ENCODE results near the gene MACF1. TPM values are rescaled to one million over a fixed set of nuclear protein-coding genes. Genes with fewer than 3 reads are reported as not detected.

MACF1 gene
- total and polyA plus RNA-seq, 2 donors (not counting 1 experiment from before 2014, with no cell fraction given): 64.1 to 159 TPM

DNA sequence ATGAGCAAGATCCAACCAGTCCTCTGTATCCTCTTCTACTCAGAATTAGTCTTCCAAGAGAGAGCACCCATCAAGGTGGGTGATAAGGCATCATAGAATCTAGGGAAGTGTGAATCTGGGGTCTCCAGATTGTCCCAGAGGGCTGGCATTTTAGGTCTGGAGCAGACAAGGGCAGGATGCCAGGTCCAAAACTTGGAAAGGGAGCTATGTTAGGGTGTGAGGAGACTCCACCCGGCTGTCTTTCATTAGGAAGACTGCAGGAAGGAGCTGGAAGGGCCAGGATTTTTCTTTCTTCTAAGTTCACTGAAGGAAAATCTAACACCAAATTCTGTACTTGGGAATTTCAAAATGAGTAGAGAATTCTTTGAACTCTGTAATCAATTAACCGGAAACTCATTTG is 200.9 kb downstream of the MACF1 start:
- no CpG with 5 or more reads among the region's 2 CpGs for WGBS (ENCODE audit: insufficient coverage)
- Mint-ChIP-seq H3K27me3 (no peaks in the 10 kb centered on the region), H3K9me3 (ENCODE audit: insufficient read depth) (no peaks in the 10 kb centered on the region), H3K4me3 (no peak overlapping the region), H3K4me1 (peaks cover 25% of the 10 kb centered on the region), H3K27ac (no peak overlapping the region)
- Histone ChIP-seq H3K4me3 (ENCODE audit: control extremely low read depth in 1 of 5, extremely low read depth in 1 of 5, insufficient read depth in 1 of 5, low read depth in 2 of 5, low read length in 4 of 5) (no peak overlapping the region), H3K4me2 (replicated peaks; ENCODE audit: low read depth, low read length, poor library complexity, severe bottlenecking) (no peak overlapping the region), H3K4me1 (ENCODE audit: control insufficient read depth in 2 of 2, insufficient read depth in 2 of 2, low read length in 2 of 2) (peaks cover 16 to 19% of the 10 kb centered on the region in 2 donors), H3K79me2 (ENCODE audit: control insufficient read depth, insufficient read depth, low read length) (peaks cover 63% of the 10 kb centered on the region), H4K20me1 (ENCODE audit: control insufficient read depth, insufficient read depth, low read length, poor library complexity, severe bottlenecking) (peaks cover 79% of the 10 kb centered on the region), H2AFZ (ENCODE audit: insufficient read depth, low read depth, low read length, poor library complexity, severe bottlenecking) (no peak overlapping the region), H3K27me3 (replicated peaks in 1 of 4; ENCODE audit: control extremely low read depth in 1 of 4, control insufficient read depth in 3 of 4, insufficient read depth in 4 of 4, low read length in 3 of 4) (no peaks in the 10 kb centered on the region), H3K9me3 (ENCODE audit: control extremely low read depth in 1 of 3, control insufficient read depth in 2 of 3, insufficient read depth in 1 of 3, low read length in 2 of 3) (no peaks in the 10 kb centered on the region), H3K27ac (ENCODE audit: low read length in 2 of 2) (no peak overlapping the region), H3K9ac (ENCODE audit: low read length) (no peak overlapping the region), H3K36me3 (replicated peaks in 1 of 2; ENCODE audit: control extremely low read depth in 1 of 2, control insufficient read depth in 1 of 2, extremely low read depth in 1 of 2, insufficient read depth in 2 of 2, low read length in 1 of 2) (peaks cover 0 to 11% of the 10 kb centered on the region in 2 experiments)
- intact Hi-C loops (cut with micrococcal nuclease): loop anchor here (5.0 kb wide), 2 partner anchors 122 to 208 kb away; no protein-coding TSS in a partner anchor
- ATAC-seq (ENCODE audit: low read depth) (no peak), DNase-seq (no peak)
- no peak for TF ChIP-seq EZH2 (IDR thresholded peaks at IDR 0.05; ENCODE audit: borderline replicate concordance, insufficient read depth, low read depth, low read length, poor library complexity, severe bottlenecking)
- TF ChIP-seq CTCF (IDR thresholded peaks at IDR 0.05): no peak
- CTCF ChIA-PET: interaction anchor here (1.3 to 2.5 kb wide), 2 partner anchors 9 to 12 kb away, joined by 4 to 6 read pairs; no protein-coding TSS in a partner anchor
- POLR2A ChIA-PET: no interaction called here

- DNase-seq (no peak), ATAC-seq (ENCODE audit: low read depth) (no peak)
- Mint-ChIP-seq H3K4me1 (peaks cover 30% of the 10 kb centered on the region), H3K27ac (no peak overlapping the region), H3K4me3 (no peak overlapping the region), H3K9me3 (ENCODE audit: insufficient read depth) (no peaks in the 10 kb centered on the region), H3K27me3 (no peaks in the 10 kb centered on the region)
- Histone ChIP-seq H2AFZ (ENCODE audit: insufficient read depth, low read depth, low read length, poor library complexity, severe bottlenecking) (no peak overlapping the region), H3K4me1 (ENCODE audit: control insufficient read depth in 2 of 2, insufficient read depth in 2 of 2, low read length in 2 of 2) (peaks cover 16 to 19% of the 10 kb centered on the region in 2 donors), H3K9me3 (ENCODE audit: control extremely low read depth in 1 of 3, control insufficient read depth in 2 of 3, insufficient read depth in 1 of 3, low read length in 2 of 3) (no peaks in the 10 kb centered on the region), H3K9ac (ENCODE audit: low read length) (no peak overlapping the region), H3K27ac (ENCODE audit: low read length in 2 of 2) (no peak overlapping the region), H3K36me3 (replicated peaks in 1 of 2; ENCODE audit: control extremely low read depth in 1 of 2, control insufficient read depth in 1 of 2, extremely low read depth in 1 of 2, insufficient read depth in 2 of 2, low read length in 1 of 2) (peaks cover 0 to 6% of the 10 kb centered on the region in 2 experiments), H4K20me1 (ENCODE audit: control insufficient read depth, insufficient read depth, low read length, poor library complexity, severe bottlenecking) (peaks cover 79% of the 10 kb centered on the region), H3K4me2 (replicated peaks; ENCODE audit: low read depth, low read length, poor library complexity, severe bottlenecking) (no peak overlapping the region), H3K4me3 (ENCODE audit: control extremely low read depth in 1 of 5, extremely low read depth in 1 of 5, insufficient read depth in 1 of 5, low read depth in 2 of 5, low read length in 4 of 5) (no peak overlapping the region), H3K79me2 (ENCODE audit: control insufficient read depth, insufficient read depth, low read length) (peaks cover 53% of the 10 kb centered on the region), H3K27me3 (replicated peaks in 1 of 4; ENCODE audit: control extremely low read depth in 1 of 4, control insufficient read depth in 3 of 4, insufficient read depth in 4 of 4, low read length in 3 of 4) (no peaks in the 10 kb centered on the region)
- intact Hi-C loops (cut with micrococcal nuclease): loop anchor here (5.0 kb wide), 2 partner anchors 121 to 209 kb away; no protein-coding TSS in a partner anchor
- POLR2A ChIA-PET: interaction anchor here (1.1 kb wide), 1 partner anchor 11 kb away, joined by 3 read pairs; no protein-coding TSS in a partner anchor
- no CpG with 5 or more reads among the region's 7 CpGs for WGBS (ENCODE audit: insufficient coverage)
- no peak for TF ChIP-seq EZH2 (IDR thresholded peaks at IDR 0.05; ENCODE audit: borderline replicate concordance, insufficient read depth, low read depth, low read length, poor library complexity, severe bottlenecking)
- no peak for TF ChIP-seq CTCF (IDR thresholded peaks at IDR 0.05)
- CTCF ChIA-PET: interaction anchor here (0.8 to 2.5 kb wide), 2 partner anchors 8 to 14 kb away, joined by 3 to 6 read pairs; no protein-coding TSS in a partner anchor
Measured at GRCh38 chr1:39406533-39407450, 202.3 kb downstream of the MACF1 start.
